HG03469 (cell line): ENCODE data around the gene L3MBTL2.

ENCODE experiments used
- ATAC-seq: cut with Tn5 transposase; IDR thresholded peaks from one replicate; pipeline ENCODE4 v1.9.1; 2021; ENCODE audit warnings: mild to moderate bottlenecking, moderate library complexity, moderate number of reproducible peaks; ENCODE audit not compliant: unreplicated experiment

Gene L3MBTL2

DNA sequence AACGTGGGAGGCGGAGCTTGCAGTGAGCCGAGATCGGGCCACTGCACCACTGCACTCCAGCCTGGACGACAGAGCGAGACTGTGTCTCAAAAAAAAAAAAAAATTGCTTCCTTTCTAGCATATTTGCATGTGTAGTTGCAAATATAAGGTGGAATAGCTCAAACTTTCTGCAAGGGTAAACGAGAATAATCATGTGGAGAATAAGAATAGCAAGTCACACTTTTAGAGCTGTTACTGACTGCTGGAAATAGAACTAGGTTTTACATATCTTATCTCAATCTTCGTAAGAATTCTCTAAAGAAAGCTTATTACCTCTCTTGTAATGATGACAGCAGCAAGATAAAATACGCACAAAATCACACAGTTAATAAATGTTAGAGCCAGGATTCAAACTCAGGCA, 1.6 kb downstream of the L3MBTL2 start:
- ATAC-seq = no peak

DNA sequence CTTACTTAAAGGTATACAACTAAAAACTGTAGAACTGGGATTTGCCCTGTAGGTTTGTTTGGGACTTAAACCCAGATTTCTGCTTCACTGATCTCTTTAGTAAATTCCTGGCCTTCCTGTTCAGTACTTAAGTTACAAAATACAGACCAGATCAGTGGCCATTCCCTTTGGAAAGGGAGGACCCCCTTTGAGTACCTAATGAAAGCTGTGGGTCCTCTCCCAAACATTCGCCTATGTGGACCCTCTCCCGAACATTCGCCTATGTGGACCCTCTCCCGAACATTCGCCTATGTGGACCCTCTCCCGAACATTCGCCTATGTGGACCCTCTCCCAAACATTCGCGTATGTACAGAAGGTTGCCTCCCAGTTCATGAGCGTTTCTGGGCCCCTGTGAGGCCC, 10.3 kb downstream of the L3MBTL2 start:
- no peak for ATAC-seq

DNA sequence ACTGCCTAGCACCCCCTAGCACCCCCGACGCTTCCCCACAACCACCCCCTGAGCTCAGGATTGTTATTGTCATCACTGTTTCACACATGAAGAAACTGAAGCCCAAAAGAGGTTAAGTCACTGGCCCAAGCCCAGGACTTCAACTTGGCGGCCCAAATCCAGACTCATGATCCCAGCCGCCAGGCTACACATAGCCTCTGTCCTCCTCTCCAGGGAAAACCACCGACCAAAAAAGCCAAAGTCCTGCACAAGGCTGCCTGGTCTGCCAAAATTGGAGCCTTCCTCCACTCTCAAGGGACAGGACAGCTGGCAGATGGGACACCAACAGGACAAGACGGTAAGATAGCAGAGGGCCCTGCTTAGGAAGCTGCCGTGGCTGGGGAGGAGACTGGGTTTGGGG, 10.8 kb downstream of the L3MBTL2 start:
- no peak for ATAC-seq

DNA sequence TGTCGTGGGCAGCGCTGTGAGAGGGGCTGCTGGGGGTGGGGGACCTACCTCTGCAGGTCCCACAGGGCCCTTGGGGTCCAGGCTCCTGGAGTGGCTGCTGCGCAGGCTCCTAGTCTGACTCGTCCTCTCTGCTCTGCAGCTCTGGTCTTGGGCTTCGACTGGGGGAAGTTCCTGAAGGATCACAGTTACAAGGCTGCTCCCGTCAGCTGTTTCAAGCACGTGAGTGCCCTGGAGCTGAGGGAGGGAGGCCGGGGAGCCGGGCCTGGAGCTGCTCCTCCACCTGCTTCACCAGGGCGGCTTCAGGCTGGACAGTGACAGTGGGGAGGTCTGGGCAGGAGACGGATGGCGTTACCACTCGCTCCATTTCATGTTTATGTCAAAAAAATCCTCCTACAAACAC, 11.9 kb downstream of the L3MBTL2 start:
- ATAC-seq = no peak

DNA sequence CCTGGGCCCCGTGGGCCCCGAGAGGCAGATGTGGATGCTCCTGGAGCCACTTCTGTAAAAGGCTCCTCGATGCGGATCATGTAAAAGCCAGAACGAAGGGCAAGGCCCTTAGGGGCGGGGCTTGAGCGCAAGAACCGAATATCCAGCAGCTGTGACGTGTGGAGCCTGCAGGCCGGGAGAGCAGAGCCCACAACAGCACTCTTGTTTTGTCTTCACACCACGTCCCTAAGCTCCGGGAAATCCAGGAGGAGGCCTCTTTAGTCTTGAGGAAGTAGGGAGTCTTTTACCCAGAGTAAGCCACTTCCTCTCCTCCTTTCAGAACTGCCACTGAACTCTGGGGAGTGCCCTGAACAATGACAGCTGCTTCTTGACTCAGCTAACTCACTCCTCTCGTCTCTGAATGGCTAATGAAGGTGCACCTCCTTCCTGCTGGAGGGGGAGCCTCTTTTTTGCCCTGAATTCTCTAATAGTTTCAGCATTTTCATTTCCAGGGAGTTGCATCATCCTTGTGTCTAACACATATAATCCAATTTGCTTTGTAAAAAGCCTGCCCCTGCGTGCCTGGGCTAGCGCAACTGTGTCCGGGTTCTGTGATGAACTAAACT, 12.5 kb downstream of the L3MBTL2 start:
- no peak for ATAC-seq

DNA sequence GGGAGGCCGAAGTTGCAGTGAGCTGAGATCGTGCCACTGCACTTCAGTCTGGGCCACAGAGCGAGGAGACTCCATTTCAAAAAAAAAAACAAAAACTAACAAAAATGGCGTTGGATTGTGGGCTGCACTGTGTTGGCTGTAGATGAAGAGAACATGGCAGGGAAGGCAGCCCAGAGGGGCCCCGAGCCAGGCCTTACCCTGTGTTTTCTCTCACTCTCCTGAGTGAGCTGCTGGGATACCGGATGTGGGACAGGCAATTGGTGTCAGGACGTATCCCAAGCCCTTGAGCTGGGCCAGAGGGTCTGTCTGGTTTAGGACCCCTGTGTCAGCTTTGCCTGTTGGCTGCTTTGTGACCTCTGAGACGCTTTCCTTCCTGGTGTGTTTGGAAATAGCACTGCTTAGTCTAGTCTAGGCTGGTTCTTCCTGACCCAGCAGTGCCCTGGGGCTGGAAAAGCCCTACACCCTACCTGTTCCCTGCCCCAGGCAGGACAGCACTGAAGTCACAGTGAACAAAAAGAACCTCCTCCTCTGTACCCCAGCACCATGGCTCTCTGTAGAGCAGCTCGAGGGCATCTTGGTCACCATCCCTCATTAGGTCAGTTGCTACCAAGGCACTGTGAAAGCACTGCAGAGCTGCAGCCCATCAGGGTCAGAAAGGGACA, 17.9 kb downstream of the L3MBTL2 start:
- no peak for ATAC-seq

DNA sequence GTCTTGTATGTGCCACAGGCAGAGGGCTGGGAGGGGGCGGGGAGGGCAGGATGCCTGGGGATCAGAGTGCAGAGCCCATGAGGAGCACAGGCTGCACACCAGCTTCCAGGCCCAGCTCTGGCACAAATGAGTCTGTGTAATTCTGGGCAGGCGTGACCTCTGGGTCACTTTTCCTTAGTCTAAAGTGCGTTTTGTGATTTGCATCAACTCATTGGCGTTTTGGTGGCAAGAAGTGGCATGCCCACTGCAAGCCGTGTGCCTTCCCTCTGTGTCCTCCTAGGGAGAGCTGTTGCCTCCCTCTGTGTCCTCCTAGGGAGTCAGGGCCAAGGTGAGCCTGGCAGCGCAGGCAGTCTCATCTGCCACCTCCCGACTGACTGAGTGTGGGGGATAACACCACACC, 18.4 kb downstream of the L3MBTL2 start:
- no peak for ATAC-seq

DNA sequence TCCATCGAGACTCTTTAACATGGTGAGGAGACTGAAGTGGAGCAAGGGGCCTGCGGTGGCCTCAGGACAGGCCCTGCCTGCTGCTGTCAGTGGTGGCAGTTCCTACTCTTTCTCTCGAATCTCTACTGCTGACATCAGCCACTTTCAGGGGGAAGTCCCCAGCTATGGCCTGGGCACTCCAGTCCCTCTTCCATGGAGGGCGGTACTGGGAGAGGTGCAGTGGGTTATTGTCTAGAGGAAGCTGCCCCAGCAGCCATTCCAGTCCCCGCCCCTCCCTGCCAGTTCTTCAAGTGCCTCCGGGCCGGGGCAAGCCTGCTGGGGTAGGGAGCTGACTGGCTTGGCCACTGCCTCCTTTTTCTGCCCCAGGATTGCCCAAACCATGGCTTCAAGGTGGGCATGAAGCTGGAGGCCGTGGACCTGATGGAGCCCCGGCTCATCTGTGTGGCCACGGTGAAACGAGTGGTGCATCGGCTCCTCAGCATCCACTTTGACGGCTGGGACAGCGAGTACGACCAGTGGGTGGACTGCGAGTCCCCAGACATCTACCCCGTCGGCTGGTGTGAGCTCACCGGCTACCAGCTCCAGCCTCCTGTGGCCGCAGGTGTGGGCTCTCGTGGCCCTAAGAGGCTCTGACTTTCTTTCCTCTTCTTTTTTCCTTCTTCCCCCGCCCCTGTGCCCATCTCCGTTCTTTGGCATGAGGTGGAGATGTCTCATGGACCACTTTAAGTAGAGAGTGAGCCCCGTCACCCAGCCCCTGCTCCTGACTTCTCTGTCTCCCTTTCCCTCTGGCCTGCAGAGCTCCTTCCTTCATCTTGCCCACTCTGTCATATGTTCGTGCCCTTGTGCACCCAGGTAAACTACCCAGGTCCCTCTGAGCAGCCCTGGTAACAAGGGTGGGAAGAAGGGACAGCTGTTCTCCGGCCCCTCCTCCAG, 21.9 kb downstream of the L3MBTL2 start:
- ATAC-seq = no peak

DNA sequence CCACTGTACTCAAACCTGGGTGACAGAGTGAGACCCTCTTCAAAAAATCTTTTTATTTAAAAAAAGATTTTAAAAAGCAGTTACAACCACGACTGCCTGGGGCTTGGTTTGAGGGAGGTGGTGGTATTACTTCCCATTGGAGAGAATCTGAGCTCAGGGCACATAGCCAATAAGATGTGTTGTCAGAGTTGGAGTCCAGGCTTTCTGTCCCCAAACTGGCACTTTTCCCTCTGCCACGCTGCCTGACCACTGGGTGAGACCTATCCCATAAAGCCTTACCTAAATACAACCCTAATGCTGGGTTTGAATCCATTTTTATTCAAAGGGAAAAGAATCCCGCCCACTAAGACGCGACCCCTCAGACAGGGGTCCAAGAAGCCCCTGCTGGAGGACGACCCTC, 24.1 kb downstream of the L3MBTL2 start:
- no peak for ATAC-seq

DNA sequence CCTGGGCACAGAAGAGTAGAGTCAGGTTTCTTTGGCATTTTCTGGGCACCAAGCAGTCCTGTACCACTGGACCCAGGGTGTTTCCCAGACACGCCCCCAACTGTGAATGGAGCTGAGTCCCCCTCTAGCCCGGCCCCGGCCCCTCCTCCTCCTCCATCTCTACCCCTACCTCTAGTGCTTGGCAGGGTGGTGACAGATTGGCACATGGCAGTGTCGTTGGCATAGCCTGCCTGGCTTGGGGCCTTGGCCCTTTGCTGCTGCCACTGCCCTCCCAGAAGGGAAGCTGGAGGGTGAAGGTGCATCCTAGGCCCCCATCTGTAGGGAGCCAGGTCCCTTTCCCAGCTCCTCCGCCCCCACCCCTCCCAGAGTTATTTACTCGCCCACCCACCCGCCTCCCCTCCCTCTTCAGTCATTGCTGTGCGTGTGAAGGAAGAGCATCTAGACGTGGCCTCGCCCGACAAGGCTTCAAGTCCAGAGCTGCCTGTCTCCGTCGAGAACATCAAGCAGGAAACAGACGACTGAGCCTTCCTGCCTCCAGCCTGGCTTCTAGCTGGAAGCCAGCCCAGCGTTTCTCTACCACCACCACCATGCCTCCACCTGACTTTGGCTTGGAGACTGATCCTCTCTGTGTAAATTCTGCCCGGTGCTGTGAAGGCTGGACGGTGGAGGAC, 24.8 kb downstream of the L3MBTL2 start:
- ATAC-seq = no peak

DNA sequence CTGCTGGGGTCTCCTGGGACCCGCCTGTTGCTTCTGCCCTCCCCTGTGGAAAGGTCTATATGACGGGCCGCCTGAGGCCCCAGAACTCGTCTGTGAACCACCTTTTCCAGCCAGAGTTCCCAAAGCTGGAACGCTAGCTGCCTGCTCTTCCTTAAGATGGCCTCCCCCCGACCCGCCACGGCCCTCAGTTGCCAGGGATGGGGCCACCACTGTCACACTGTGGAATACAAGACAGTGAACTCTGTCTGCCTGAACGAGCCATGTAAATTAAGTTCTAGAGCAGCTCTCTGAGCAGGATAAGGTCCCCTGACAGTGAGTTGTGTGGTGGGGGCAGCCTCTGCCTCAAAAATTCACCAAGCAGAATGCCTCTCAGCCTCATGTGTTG, 25.3 kb downstream of the L3MBTL2 start:
- no peak for ATAC-seq

DNA sequence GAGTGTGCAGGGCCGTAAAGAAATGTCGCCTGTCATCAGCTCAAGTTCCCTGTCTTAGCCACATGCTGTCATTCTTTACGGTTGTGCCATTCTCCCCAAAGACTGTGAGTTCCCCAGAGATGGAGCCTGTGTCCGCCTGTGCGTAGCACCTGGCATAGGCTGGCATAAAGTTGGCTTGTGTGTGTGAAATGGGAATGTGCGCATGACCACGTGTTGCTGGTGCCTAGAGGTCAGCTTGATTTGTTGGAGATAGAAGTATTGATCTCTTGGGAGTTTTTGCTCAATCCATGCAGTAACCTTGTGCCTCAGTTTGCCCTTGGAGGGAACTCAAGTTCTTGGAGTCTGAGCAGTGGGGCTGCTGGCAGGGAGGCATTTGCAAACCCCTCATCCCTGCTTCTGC, 26.3 kb downstream of the L3MBTL2 start:
- ATAC-seq = no peak

DNA sequence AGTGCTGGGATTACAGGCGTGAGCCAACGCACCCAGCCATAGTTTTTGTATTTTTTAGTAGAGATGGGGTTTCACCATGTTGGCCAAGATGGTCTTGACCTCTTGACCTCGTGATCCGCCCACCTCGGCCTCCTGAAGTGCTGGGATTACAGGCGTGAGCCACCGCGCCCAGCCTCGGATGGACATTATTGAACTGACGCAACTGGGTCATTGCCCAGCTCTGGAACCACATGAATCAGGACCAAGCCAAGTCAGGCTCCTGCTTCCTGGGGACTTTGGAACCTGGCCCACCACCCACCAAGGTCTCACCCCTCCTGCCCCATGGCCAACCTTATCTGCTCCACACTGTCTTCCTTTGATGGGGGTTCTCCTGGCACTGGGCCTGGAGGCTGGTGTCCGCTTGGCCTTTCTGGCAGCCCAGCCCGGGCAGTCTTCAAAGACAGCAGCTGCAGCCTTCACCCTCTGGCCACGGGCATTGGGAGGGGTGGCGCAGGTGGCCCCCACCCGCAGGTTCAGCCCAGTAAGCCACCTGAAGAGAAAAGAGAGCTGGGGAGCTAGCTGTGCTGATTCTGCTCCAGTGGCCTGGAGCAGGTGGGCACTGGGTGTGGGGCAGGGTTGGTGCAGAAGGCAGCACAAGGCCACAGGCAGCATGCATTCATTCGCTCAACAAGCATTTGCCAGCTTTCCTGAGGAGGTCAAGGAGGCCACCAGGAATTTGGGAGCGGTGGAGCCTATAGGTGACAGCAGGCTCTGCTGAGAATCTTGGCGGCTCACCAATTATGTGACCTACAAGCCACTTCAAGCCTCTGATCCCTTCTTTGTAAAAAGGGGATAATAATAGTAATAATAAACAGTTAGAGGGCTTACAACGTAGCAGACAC, 29.9 kb downstream of the L3MBTL2 start:
- ATAC-seq = no peak

DNA sequence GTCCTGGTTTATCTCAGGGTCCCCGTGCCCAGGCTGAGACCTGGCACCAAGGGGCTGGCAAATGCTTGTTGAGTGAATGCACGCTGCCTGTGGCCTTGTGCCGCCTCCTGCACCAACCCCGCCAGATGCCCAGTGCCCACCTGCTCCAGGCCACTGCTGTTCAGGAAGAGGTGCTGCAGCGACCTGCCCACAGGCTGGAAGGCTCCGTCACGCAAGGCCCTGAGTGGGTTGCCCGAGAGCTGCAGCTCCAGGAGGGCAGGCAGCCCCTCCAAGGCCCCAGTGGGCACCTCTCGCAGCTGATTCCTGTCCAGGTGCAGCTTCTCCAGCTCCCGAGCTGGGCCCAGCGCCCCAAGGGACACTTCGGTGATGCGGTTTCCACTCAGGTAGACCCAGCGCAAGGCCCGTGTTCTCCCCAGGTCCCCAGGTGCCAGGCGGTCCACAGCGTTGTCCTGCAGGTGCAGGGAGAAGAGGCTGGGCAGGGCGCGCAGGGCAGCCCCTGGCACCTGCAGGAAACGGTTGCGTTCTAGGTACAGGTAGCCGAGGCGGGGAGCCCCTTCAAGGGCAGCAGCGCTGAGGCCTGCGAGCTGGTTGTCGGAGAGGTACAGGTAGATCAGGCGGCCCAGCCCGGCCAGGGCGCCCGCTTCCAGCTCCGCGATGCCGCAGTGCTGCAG, 32.1 kb downstream of the L3MBTL2 start:
- no peak for ATAC-seq

DNA sequence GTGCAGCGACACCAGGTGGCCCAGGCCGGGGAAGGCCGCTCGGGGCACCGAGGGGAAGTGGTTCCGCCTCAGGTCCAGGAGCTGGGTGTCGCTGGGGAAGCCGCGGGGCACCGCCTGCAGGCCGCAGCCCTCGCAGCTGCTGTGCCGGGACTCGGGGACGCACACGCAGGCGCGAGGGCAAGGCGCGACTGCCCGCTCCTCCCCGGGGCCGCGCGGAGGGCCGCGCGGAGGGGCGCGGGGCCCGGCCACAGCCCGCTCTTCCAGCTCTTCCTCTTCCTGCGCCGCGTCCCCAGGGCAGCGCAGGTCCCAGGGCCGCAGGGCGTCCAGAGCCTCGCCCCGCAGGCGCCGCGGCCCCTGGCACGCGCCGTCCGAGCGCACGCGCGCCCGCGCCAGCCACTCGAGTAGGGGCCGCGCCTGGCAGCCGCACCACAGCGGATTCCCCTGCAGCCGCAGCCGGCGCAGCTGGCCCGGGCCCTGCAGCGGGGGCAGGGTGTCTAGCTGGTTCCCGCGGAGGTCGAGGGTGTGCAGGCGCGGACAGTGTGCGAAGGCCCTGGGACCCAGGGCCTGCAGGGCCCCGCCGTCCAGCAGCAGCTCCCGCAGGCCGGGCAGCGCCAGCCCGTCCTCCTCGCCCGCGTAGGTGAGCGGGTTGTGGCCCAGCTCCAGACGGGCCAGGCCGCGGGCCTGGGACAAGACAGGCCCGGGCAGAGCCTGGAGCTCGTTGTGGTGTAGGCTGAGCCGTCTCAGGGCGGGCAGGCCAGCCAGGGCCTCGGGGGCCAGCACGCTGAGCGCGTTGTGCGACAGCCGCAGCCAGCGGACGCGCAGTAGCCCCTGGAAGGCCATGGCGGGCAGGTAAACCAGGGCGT, 32.8 kb downstream of the L3MBTL2 start:
- no peak for ATAC-seq

DNA sequence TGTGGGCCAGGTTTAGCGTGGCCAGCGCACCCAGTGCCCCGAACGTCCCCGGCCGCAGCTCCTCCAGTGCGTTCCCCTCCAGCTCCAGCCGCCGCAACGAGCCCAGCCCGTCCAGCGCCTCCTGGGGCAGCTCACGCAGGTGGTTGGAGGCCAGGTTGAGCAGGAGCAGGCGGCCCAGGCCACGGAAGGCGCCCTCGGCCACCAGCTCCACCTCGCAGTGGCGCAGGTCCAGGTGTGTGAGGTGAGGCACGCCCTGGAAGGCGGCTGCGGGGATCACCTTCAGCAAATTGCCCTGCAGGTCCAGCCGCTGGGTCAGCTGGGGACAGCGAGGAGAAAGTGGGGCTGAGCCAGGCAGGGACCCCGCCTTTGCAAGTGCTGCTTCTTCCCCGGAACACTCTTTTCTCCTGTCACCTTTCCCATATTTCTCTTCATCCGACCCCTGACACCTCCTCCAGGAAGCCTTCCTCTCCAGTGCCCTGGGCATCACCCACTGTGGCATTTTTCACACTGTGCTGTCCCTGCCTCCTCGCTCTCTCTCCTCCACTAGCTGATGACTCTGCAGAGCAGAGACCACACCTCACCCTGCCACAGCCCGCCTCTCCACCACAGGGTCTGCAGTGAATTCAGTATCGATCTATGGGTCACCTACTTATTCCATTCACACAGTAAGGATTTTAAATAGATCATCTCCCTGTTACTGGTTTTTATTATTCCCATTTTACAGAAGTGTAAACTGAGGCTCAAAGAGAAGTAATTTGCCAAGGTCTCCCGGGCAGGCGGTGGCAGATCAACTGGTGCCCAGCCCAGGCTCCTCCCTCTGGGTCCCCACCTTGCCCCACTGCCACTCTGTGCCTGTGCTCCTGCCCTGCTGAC, 33.7 kb downstream of the L3MBTL2 start:
- no peak for ATAC-seq

DNA sequence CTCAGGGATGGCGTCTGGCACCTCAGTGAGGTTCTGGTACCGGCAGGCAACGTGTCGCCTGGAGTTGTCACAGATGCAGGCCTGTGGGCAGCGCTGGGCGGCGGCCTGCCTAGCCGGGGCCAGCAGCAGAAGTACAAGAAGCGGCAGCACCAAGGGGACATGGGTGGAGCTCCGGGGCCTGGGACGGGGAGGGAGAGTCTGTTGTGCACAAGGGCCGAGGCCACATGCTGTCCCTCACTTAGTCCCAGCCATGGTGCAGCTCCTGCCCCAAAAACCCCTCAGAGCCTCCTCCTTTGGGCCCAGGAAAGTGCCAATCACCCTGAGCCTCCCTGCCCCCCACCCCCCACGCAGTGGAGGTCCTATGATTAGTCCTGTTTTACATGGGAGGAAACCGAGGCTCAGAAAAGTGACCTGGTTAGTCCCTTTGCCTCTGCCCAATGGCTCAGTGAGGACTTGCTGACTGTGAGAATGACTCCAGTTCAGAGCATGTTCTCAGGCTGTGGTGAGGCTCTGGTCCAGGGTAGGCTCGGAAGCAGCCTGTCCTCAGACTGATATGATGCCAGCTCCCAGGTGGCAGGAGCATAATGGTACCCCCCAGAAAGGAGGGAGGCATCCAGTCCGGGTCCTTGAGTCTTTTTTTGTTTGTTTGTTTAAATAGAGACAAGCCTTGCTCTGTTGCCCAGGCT, 34.5 kb downstream of the L3MBTL2 start:
- ATAC-seq = no peak
